PC-9 (cell line): ENCODE measurements around the gene SNX13.

Experiments
- EZH2 ChIP-seq: fragments of 200-600 bp; sonication (generic); IDR thresholded peaks from 2 replicates; pipeline ENCODE4 v1.8.0; 2017; ENCODE audit warnings: antibody characterized with exemption, low read depth
- TF ChIP-seq, protein P1 (sequence below): fragments of 200-600 bp; sonication (generic); conservative IDR thresholded peaks from 2 replicates; pipeline ENCODE4 v1.6.1; 2017; ENCODE audit warnings: mixed run types, antibody characterized with exemption, mild to moderate bottlenecking, moderate library complexity

DNA sequence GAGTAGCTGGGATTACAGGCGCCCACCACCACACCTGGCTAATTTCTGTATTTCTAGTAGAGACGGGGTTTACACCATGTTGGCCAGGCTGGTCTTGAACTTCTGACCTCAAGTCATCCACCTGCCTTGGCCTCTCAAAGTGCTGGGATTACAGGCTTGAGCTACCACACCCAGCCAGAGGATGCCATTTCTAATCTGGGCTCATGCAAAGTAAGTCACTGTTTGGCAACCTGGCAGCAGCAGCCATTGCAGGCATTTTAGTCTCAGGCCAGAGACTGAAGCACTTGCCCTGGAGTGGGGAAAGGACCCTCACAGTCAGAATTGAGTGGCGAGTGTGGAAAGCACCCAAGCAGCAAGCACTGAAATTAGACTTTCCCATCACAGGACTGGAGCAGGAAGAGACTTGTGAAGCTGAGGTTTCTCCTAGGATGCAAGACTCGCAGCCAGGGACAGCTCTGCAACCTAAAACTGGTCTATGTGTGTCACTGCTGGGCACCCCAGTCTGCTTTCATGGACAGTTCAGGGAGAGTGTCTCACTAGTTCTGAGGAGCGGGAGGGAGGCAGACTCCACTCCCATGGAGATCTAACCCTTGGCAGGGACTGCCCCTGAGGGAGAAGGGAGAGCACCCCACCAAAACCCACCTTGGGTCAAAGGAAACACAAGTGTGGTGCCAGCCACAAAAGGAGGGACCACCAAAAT lies 27.6 kb downstream of the SNX13 start:
- TF ChIP-seq, protein P1, sequence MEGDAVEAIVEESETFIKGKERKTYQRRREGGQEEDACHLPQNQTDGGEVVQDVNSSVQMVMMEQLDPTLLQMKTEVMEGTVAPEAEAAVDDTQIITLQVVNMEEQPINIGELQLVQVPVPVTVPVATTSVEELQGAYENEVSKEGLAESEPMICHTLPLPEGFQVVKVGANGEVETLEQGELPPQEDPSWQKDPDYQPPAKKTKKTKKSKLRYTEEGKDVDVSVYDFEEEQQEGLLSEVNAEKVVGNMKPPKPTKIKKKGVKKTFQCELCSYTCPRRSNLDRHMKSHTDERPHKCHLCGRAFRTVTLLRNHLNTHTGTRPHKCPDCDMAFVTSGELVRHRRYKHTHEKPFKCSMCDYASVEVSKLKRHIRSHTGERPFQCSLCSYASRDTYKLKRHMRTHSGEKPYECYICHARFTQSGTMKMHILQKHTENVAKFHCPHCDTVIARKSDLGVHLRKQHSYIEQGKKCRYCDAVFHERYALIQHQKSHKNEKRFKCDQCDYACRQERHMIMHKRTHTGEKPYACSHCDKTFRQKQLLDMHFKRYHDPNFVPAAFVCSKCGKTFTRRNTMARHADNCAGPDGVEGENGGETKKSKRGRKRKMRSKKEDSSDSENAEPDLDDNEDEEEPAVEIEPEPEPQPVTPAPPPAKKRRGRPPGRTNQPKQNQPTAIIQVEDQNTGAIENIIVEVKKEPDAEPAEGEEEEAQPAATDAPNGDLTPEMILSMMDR: no peak
- TF ChIP-seq EZH2: no peak
